ENCODE data around the gene NUMA1. TPM values are rescaled to one million over a fixed set of nuclear protein-coding genes. Genes with fewer than 3 reads are reported as not detected.

Gene NUMA1
- polyA plus RNA-seq, 4 donors, result 68.1 to 286 (median 119) TPM

DNA sequence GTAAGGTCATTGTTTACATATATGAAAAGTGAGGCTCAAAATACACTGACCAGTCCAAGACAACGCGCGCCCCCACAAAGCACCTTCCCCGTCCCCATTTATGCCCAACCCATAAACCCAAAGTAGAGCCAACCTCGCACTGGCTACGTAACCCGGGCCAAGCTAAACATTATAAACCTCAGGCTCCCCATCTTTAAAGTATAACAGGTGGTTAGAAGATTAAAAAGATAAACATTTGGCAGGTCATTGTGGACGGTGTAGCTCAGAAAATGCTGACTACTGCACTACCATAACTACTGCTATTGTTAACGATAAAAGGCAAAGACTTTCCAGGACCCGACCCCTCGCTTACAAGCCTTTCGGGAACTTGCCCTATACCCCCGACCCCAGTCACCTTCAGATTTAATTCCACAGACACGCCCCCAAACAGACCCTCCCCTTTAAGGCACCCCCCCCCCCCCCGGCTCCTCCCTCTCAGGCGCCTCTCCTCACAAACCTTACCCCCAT is 470 bp downstream of the NUMA1 start:
- Histone ChIP-seq H3K4me3 (ENCODE audit: low read depth in 1 of 3, low read length in 3 of 3) (peak overlapping the region; percentile 72 to 80 (median 73)), H3K36me3 (ENCODE audit: control insufficient read depth in 3 of 3, insufficient read depth in 2 of 3, low read depth in 1 of 3, low read length in 3 of 3) (peaks cover 0 to 11% (median 0%) of the 10 kb centered on the region in 3 donors), H3K4me1 (ENCODE audit: control insufficient read depth in 3 of 3, insufficient read depth in 2 of 3, low read depth in 1 of 3, low read length in 2 of 3) (peaks cover 2 to 10% (median 3%) of the 10 kb centered on the region in 3 donors), H3K9me3 (ENCODE audit: control insufficient read depth in 2 of 2, insufficient read depth in 1 of 2, low read depth in 1 of 2, low read length in 1 of 2) (no peaks in the 10 kb centered on the region), H3K27ac (ENCODE audit: low read depth in 1 of 3, low read length in 2 of 3) (peak overlapping the region; percentile 38 to 95 (median 92)), H3K27me3 (ENCODE audit: control insufficient read depth in 3 of 3, insufficient read depth in 3 of 3, low read length in 3 of 3) (no peaks in the 10 kb centered on the region)
- WGBS, 3 donors, result 1% methylated on average over 16 of the region's 16 CpGs
- no peak for FAIRE-seq
- peak in 1 of 2 donors; percentile 43 for DNase-seq

DNA sequence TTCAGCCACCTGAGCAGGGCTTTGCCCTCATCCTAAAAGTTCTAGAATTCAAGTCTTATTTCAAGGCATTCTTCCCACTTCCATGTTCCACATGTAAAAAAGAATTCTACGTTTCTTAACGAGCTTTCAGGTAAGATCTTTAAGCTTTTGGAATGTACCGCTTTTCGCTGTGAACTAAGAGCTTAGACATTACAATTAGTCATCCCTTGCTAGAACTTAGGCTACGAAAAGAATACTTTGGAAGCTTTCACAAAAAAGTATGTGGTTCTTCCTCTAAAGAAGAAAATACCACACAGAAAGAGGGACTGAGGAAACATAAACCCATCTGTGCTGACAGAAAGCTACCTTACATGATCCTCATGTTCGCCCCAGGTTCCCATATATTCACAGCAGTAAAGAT is 1.9 kb downstream of the NUMA1 start:
- Histone ChIP-seq H3K4me3 (ENCODE audit: low read depth in 1 of 3, low read length in 3 of 3) (no peak overlapping the region), H3K36me3 (ENCODE audit: control insufficient read depth in 3 of 3, insufficient read depth in 2 of 3, low read depth in 1 of 3, low read length in 3 of 3) (peaks cover 0 to 13% (median 0%) of the 10 kb centered on the region in 3 donors), H3K9me3 (ENCODE audit: control insufficient read depth in 2 of 2, insufficient read depth in 1 of 2, low read depth in 1 of 2, low read length in 1 of 2) (no peaks in the 10 kb centered on the region), H3K4me1 (ENCODE audit: control insufficient read depth in 3 of 3, insufficient read depth in 2 of 3, low read depth in 1 of 3, low read length in 2 of 3) (peaks cover 2 to 10% (median 3%) of the 10 kb centered on the region in 3 donors), H3K27ac (ENCODE audit: low read depth in 1 of 3, low read length in 2 of 3) (peak overlapping the region; percentile 24 to 95 (median 55)), H3K27me3 (ENCODE audit: control insufficient read depth in 3 of 3, insufficient read depth in 3 of 3, low read length in 3 of 3) (no peaks in the 10 kb centered on the region)
- WGBS, 3 donors, result 72 to 82% (median 81%) methylated on average over 6 of the region's 6 CpGs
- no peak for FAIRE-seq
- DNase-seq, result no peak

DNA sequence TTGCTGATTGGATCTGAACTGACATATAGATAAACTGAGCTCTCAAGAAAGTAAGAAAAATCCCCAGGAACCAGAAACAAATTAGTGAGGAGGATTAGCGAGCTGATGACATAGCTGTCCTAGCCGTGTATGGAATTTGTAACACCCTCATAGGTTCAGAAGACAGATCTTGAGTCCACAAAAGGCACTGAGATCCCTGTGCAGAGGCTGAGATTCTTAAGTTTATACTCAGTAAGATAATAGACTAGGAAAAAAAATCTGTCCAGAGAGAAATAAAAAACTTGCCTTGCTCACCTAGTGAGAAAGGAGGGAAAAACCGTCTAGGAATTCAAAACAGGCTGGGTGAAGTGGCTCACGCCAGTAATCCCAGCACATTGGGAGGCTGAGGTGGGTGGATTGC is 4.6 kb downstream of the NUMA1 start:
- 82 to 93% (median 93%) methylated on average over 4 of the region's 4 CpGs for WGBS, 3 donors
- H3K27me3 ChIP-seq (ENCODE audit: control insufficient read depth in 3 of 3, insufficient read depth in 3 of 3, low read length in 3 of 3), result no peaks in the 10 kb centered on the region
- DNase-seq (no peak), FAIRE-seq (no peak)
- H3K36me3 ChIP-seq (ENCODE audit: control insufficient read depth in 3 of 3, insufficient read depth in 2 of 3, low read depth in 1 of 3, low read length in 3 of 3), result peaks cover 0 to 13% (median 0%) of the 10 kb centered on the region in 3 donors
- no peaks in the 10 kb centered on the region for H3K9me3 ChIP-seq (ENCODE audit: control insufficient read depth in 2 of 2, insufficient read depth in 1 of 2, low read depth in 1 of 2, low read length in 1 of 2)
- peaks cover 3 to 16% (median 3%) of the 10 kb centered on the region in 3 donors for H3K4me1 ChIP-seq (ENCODE audit: control insufficient read depth in 3 of 3, insufficient read depth in 2 of 3, low read depth in 1 of 3, low read length in 2 of 3)
- H3K4me3 ChIP-seq (ENCODE audit: low read depth in 1 of 3, low read length in 3 of 3), result no peak overlapping the region
- no peak overlapping the region for H3K27ac ChIP-seq (ENCODE audit: low read depth in 1 of 3, low read length in 2 of 3)

DNA sequence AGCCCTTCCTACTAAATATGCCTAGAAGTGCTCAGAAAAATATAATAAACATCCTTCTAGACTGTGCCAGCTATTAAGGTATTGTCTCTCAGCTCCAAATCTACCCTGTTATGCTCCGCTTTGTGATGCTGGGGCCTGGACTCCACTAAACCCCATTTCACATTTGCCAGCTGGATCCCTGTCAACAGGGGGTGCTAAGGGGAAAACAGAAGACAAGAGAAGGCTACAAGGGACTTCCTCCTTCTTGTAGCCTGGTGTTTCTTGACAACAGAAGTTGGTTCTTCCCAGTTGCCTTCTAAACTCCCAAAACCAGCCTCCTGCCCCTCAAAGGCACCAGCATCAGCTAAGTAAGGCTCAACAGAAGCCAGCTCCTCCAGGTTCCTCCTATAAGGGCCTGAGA is 5.2 kb downstream of the NUMA1 start:
- DNase-seq (no peak), FAIRE-seq (no peak)
- H3K4me3 ChIP-seq (ENCODE audit: low read depth in 1 of 3, low read length in 3 of 3), result no peak overlapping the region
- H3K36me3 ChIP-seq (ENCODE audit: control insufficient read depth in 3 of 3, insufficient read depth in 2 of 3, low read depth in 1 of 3, low read length in 3 of 3), result peaks cover 0 to 16% (median 0%) of the 10 kb centered on the region in 3 donors
- H3K4me1 ChIP-seq (ENCODE audit: control insufficient read depth in 3 of 3, insufficient read depth in 2 of 3, low read depth in 1 of 3, low read length in 2 of 3), result peaks cover 3 to 21% (median 6%) of the 10 kb centered on the region in 3 donors
- peak overlapping the region in 1 of 3 donors; percentile 5 for H3K27ac ChIP-seq (ENCODE audit: low read depth in 1 of 3, low read length in 2 of 3)
- H3K27me3 ChIP-seq (ENCODE audit: control insufficient read depth in 3 of 3, insufficient read depth in 3 of 3, low read length in 3 of 3), result no peaks in the 10 kb centered on the region
- no peaks in the 10 kb centered on the region for H3K9me3 ChIP-seq (ENCODE audit: control insufficient read depth in 2 of 2, insufficient read depth in 1 of 2, low read depth in 1 of 2, low read length in 1 of 2)
- 85 to 96% (median 95%) methylated on average over 1 of the region's 1 CpG for WGBS, 3 donors

DNA sequence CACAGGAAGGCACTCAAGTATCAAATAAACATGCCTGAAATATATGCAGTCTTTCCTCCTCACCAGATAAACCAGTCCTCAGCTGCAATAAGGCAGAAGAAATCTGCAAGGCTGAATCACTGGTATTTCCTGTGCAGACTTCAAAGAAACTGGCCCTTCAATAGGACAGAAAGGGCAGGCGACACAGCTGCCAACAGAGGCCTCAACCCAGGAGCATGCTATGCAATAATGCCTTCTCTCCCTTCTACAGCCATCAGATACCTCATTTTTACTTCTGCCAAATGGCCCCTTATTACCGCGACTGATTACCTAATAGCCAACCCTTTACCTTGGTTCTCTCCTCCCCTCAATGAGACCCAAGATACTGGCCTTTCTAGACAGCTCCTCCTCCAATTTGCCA is 8.0 kb downstream of the NUMA1 start:
- peak overlapping the region in 2 of 3 donors; percentile 43 to 48 for H3K27ac ChIP-seq (ENCODE audit: low read depth in 1 of 3, low read length in 2 of 3)
- H3K9me3 ChIP-seq (ENCODE audit: control insufficient read depth in 2 of 2, insufficient read depth in 1 of 2, low read depth in 1 of 2, low read length in 1 of 2), result no peaks in the 10 kb centered on the region
- peaks cover 1 to 21% (median 12%) of the 10 kb centered on the region in 3 donors for H3K4me1 ChIP-seq (ENCODE audit: control insufficient read depth in 3 of 3, insufficient read depth in 2 of 3, low read depth in 1 of 3, low read length in 2 of 3)
- no peaks in the 10 kb centered on the region for H3K27me3 ChIP-seq (ENCODE audit: control insufficient read depth in 3 of 3, insufficient read depth in 3 of 3, low read length in 3 of 3)
- H3K36me3 ChIP-seq (ENCODE audit: control insufficient read depth in 3 of 3, insufficient read depth in 2 of 3, low read depth in 1 of 3, low read length in 3 of 3), result peaks cover 0 to 22% (median 0%) of the 10 kb centered on the region in 3 donors
- peak in 1 of 2 donors; percentile 26 for DNase-seq
- no peak overlapping the region for H3K4me3 ChIP-seq (ENCODE audit: low read depth in 1 of 3, low read length in 3 of 3)
- WGBS, 3 donors, result 29 to 53% (median 46%) methylated on average over 3 of the region's 3 CpGs
- FAIRE-seq, result no peak

DNA sequence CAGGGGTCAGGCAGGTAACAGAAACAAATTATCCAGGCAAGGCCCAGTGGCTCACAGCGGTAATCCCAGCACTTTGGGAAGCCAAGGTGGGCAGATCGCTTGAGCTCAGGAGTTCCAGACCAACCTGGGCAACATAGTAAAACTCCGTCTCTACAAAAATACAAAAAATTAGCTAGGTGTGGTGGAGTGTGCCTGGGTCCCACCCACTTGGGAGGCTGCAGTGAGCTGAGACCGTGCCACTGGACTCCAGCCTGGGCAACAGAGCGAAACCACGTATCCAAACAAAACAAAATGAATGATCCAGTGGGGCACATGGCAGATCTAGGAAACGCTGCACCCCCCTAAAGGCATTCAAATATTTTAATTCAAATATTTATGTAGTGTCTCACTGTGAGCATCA is 9.9 kb downstream of the NUMA1 start:
- Histone ChIP-seq H3K4me3 (ENCODE audit: low read depth in 1 of 3, low read length in 3 of 3) (no peak overlapping the region), H3K27ac (ENCODE audit: low read depth in 1 of 3, low read length in 2 of 3) (peak overlapping the region in 2 of 3 donors; percentile 44 to 75), H3K9me3 (ENCODE audit: control insufficient read depth in 2 of 2, insufficient read depth in 1 of 2, low read depth in 1 of 2, low read length in 1 of 2) (no peaks in the 10 kb centered on the region), H3K27me3 (ENCODE audit: control insufficient read depth in 3 of 3, insufficient read depth in 3 of 3, low read length in 3 of 3) (no peaks in the 10 kb centered on the region), H3K36me3 (ENCODE audit: control insufficient read depth in 3 of 3, insufficient read depth in 2 of 3, low read depth in 1 of 3, low read length in 3 of 3) (peaks cover 0 to 15% (median 0%) of the 10 kb centered on the region in 3 donors), H3K4me1 (ENCODE audit: control insufficient read depth in 3 of 3, insufficient read depth in 2 of 3, low read depth in 1 of 3, low read length in 2 of 3) (peaks cover 1 to 21% (median 12%) of the 10 kb centered on the region in 3 donors)
- FAIRE-seq (no peak), DNase-seq (no peak)
- 93 to 98% (median 93%) methylated on average over 7 of the region's 7 CpGs for WGBS, 3 donors

DNA sequence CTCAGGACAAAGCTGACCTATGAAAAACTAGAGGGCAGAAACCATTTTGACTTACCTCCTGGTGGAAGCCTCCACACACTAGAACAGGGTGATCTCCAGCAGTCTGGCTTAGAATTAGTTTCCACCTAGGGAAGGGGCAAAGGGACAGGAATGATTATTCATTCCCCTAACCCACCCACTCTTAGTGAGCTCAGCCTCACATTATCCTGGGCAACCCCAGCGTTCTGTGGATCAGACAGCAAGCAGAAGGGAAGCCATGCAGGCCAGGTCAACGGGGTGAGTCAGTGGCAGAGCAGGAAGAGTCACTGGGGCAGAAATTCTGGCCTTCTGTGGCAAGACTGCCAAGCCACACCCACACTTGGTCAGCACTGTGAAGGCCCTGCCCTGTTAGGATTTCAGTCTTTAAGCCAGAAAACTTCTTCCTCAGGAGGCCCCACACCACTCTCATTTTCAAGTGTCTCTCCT is 10.5 kb downstream of the NUMA1 start:
- peak; percentile 49 to 74 for DNase-seq
- no peak for FAIRE-seq
- WGBS, 3 donors, result 4 to 8% (median 5%) methylated on average over 2 of the region's 2 CpGs
- Histone ChIP-seq H3K9me3 (ENCODE audit: control insufficient read depth in 2 of 2, insufficient read depth in 1 of 2, low read depth in 1 of 2, low read length in 1 of 2) (no peaks in the 10 kb centered on the region), H3K4me3 (ENCODE audit: low read depth in 1 of 3, low read length in 3 of 3) (no peak overlapping the region), H3K27ac (ENCODE audit: low read depth in 1 of 3, low read length in 2 of 3) (peak overlapping the region; percentile 44 to 84 (median 75)), H3K27me3 (ENCODE audit: control insufficient read depth in 3 of 3, insufficient read depth in 3 of 3, low read length in 3 of 3) (no peaks in the 10 kb centered on the region), H3K4me1 (ENCODE audit: control insufficient read depth in 3 of 3, insufficient read depth in 2 of 3, low read depth in 1 of 3, low read length in 2 of 3) (peaks cover 1 to 21% (median 12%) of the 10 kb centered on the region in 3 donors), H3K36me3 (ENCODE audit: control insufficient read depth in 3 of 3, insufficient read depth in 2 of 3, low read depth in 1 of 3, low read length in 3 of 3) (peaks cover 0 to 11% (median 0%) of the 10 kb centered on the region in 3 donors)

DNA sequence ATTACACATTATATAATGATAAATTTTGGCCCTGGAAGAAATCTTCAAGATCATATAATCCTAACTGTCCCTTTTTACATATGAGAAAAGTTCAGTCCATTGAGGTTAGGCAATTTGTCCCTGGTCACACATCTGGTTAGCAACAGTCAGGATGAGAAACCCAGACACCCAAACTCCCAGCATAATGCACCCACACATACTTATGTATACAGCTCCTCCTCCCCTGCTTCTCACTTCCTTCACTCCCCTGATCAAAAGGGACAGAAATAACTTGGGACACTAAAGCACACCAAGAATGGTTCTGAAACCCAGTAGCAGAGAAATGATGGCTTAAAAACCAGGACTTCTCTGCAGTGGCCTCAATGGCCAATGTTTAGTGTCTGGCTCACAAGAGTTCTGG is 11.1 kb downstream of the NUMA1 start:
- H3K4me1 ChIP-seq (ENCODE audit: control insufficient read depth in 3 of 3, insufficient read depth in 2 of 3, low read depth in 1 of 3, low read length in 2 of 3), result peaks cover 1 to 21% (median 12%) of the 10 kb centered on the region in 3 donors
- H3K36me3 ChIP-seq (ENCODE audit: control insufficient read depth in 3 of 3, insufficient read depth in 2 of 3, low read depth in 1 of 3, low read length in 3 of 3), result peaks cover 0 to 10% (median 0%) of the 10 kb centered on the region in 3 donors
- H3K27ac ChIP-seq (ENCODE audit: low read depth in 1 of 3, low read length in 2 of 3), result peak overlapping the region; percentile 44 to 84 (median 75)
- H3K4me3 ChIP-seq (ENCODE audit: low read depth in 1 of 3, low read length in 3 of 3), result no peak overlapping the region
- H3K27me3 ChIP-seq (ENCODE audit: control insufficient read depth in 3 of 3, insufficient read depth in 3 of 3, low read length in 3 of 3), result no peaks in the 10 kb centered on the region
- H3K9me3 ChIP-seq (ENCODE audit: control insufficient read depth in 2 of 2, insufficient read depth in 1 of 2, low read depth in 1 of 2, low read length in 1 of 2), result no peaks in the 10 kb centered on the region
- FAIRE-seq (no peak), DNase-seq (no peak)

DNA sequence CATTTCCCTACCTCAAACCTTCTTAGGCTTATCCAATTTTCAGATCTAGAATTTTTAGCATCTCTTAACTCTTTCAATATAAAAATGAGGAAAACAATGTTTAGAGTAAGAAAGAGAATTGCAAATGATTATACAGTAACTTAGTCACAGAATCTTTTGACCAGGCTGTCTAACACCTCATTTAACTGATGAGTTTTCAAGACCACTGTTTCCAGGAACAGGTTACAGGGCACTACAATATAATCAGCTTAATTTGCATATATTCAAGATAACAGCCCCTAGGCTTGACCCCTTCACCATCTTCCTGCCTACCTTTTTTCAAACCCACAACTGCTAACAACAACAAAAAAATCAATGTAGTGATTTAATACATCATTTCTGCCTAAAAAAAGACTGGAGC is 12.7 kb downstream of the NUMA1 start:
- Histone ChIP-seq H3K27ac (ENCODE audit: low read depth in 1 of 3, low read length in 2 of 3) (no peak overlapping the region), H3K27me3 (ENCODE audit: control insufficient read depth in 3 of 3, insufficient read depth in 3 of 3, low read length in 3 of 3) (no peaks in the 10 kb centered on the region), H3K4me1 (ENCODE audit: control insufficient read depth in 3 of 3, insufficient read depth in 2 of 3, low read depth in 1 of 3, low read length in 2 of 3) (peaks cover 1 to 21% (median 12%) of the 10 kb centered on the region in 3 donors), H3K36me3 (ENCODE audit: control insufficient read depth in 3 of 3, insufficient read depth in 2 of 3, low read depth in 1 of 3, low read length in 3 of 3) (peaks cover 0 to 16% (median 0%) of the 10 kb centered on the region in 3 donors), H3K4me3 (ENCODE audit: low read depth in 1 of 3, low read length in 3 of 3) (no peak overlapping the region), H3K9me3 (ENCODE audit: control insufficient read depth in 2 of 2, insufficient read depth in 1 of 2, low read depth in 1 of 2, low read length in 1 of 2) (no peaks in the 10 kb centered on the region)
- FAIRE-seq (no peak), DNase-seq (no peak)

All from small intestine (tissue), 7 donors.